Stimulated activated CD4-positive, alpha-beta T cell treated with anti-CD3 and anti-CD28 coated beads, Interleukin-15, amount 100 ng/mL, for 48 hours (primary cell): ENCODE measurements around the gene NFIC.
"Not testable (repeated sequence)": the region's sequence is repeated elsewhere in the genome, so short reads cannot be mapped to it uniquely, and the experiment has no call there.

Experiments
- DNase-seq, 2 donors: peaks; one replicate each; pipeline ENCODE4 v3.0.0-alpha.2; 2020; ENCODE audit warnings: low read depth in 2 of 2

The NFIC gene

GRCh38 chr19:3451451-3451866 is 85.1 kb downstream of the NFIC start:
- no peak for DNase-seq

GRCh38 chr19:3452171-3452941 is 86.0 kb downstream of the NFIC start:
- DNase-seq = no peak

- DNase-seq = not testable (repeated sequence)
Observed at GRCh38 chr19:3452942-3453214, 86.5 kb downstream of the NFIC start.

GRCh38 chr19:3453840-3454239 is 87.5 kb downstream of the NFIC start:
- DNase-seq = no peak

- DNase-seq = no peak
Observed at GRCh38 chr19:3454656-3455392, 88.4 kb downstream of the NFIC start.

GRCh38 chr19:3455393-3455955 is 89.1 kb downstream of the NFIC start:
- DNase-seq = no peak

- no peak for DNase-seq
Observed at GRCh38 chr19:3455960-3456601, 89.7 kb downstream of the NFIC start.

GRCh38 chr19:3456925-3457527 is 90.6 kb downstream of the NFIC start:
- DNase-seq = no peak

- DNase-seq = no peak
Observed at GRCh38 chr19:3457528-3458228, 91.3 kb downstream of the NFIC start.

GRCh38 chr19:3458229-3459088 is 92.1 kb downstream of the NFIC start:
- DNase-seq = no peak

- DNase-seq = no peak
Observed at GRCh38 chr19:3459089-3459881, 92.9 kb downstream of the NFIC start.

- no peak for DNase-seq
Observed at GRCh38 chr19:3459965-3460582, 93.7 kb downstream of the NFIC start.

GRCh38 chr19:3462991-3463713 is 96.8 kb downstream of the NFIC start:
- no peak for DNase-seq

GRCh38 chr19:3463714-3464586 is 97.6 kb downstream of the NFIC start:
- no peak for DNase-seq

GRCh38 chr19:3464587-3465235 is 98.3 kb downstream of the NFIC start:
- no peak for DNase-seq

GRCh38 chr19:3465552-3465951 is 99.2 kb downstream of the NFIC start:
- DNase-seq = no peak

- no peak for DNase-seq
Observed at GRCh38 chr19:3466635-3467034, 100.3 kb downstream of the NFIC start.
